Measurements from ENCODE around the gene FOSL1. TPM values are rescaled to one million over a fixed set of nuclear protein-coding genes. Genes with fewer than 3 reads are reported as not detected.

Gene FOSL1
- polyA plus RNA-seq, 1 donor (not counting 4 experiments of a cell fraction or from before 2014, with no cell fraction given) = 21.8 TPM

DNA sequence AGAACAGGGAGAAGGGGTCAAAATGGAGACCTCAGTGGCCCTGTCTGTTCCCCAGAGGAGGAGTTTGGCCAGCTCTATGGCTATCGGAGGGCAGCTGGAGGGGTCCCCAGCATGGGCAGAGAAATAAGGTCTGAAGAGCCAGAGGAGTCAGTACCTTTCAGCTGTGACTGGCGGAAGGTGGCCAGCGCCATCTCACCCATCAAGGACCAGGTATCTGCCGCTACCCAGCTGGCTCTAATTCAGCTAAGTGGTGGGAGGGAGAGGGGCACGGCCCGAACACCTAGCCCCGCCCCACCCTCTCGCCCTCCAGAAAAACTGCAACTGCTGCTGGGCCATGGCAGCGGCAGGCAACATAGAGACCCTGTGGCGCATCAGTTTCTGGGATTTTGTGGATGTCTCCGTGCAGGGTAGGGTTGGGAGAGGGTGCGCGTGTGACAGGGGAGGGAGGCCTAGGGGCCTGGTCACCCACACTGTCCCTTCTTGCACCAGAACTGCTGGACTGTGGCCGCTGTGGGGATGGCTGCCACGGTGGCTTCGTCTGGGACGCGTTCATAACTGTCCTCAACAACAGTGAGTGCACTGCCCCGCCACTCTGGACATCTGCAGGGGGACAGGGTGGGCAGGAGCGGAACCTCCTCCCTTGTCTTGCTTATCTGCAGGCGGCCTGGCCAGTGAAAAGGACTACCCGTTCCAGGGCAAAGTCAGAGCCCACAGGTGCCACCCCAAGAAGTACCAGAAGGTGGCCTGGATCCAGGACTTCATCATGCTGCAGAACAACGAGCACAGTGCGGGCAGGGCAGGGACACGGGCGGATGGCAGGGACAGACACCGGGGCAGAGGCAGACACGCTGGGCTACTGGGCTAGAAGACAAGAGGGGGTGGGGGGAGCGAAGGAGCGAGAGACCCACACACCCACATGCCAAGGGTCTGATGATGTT, 17.8 kb downstream of the FOSL1 start:
- Histone ChIP-seq H3K4me3 (ENCODE audit: control insufficient read depth in 2 of 3, extremely low read depth in 1 of 3, insufficient read depth in 2 of 3, low read depth in 1 of 3, low read length in 3 of 3) (no peak overlapping the region), H3K27me3 (ENCODE audit: control insufficient read depth, extremely low read depth, insufficient read depth, low read length) (no peaks in the 10 kb centered on the region), H3K27ac (ENCODE audit: control insufficient read depth, insufficient read depth, low read length) (no peak overlapping the region), H3K4me2 (ENCODE audit: control insufficient read depth, extremely low read depth, insufficient read depth, low read depth, low read length) (no peak overlapping the region), H4K20me1 (ENCODE audit: control insufficient read depth, extremely low read depth, insufficient read depth, low read length) (no peaks in the 10 kb centered on the region), H3K9ac (ENCODE audit: control insufficient read depth, extremely low read depth, insufficient read depth, low read length) (no peak overlapping the region), H3K9me1 (ENCODE audit: control insufficient read depth, extremely low read depth, insufficient read depth, low read length) (no peaks in the 10 kb centered on the region), H3K79me2 (ENCODE audit: control insufficient read depth, insufficient read depth, low read length) (peaks cover 11% of the 10 kb centered on the region), H3K36me3 (ENCODE audit: control insufficient read depth in 2 of 2, extremely low read depth in 1 of 2, insufficient read depth in 2 of 2, low read length in 2 of 2) (peaks cover 31 to 46% of the 10 kb centered on the region in 2 experiments), H3K9me3 (ENCODE audit: control insufficient read depth, low read depth, low read length) (no peaks in the 10 kb centered on the region), H3K4me1 (ENCODE audit: control insufficient read depth, extremely low read depth, insufficient read depth, low read length) (peaks cover 8% of the 10 kb centered on the region), H2AFZ (ENCODE audit: control insufficient read depth, low read length) (no peak overlapping the region)
- no peak for TF ChIP-seq EZH2 (IDR thresholded peaks at IDR 0.05; ENCODE audit: low read length)
- TF ChIP-seq, protein P1, sequence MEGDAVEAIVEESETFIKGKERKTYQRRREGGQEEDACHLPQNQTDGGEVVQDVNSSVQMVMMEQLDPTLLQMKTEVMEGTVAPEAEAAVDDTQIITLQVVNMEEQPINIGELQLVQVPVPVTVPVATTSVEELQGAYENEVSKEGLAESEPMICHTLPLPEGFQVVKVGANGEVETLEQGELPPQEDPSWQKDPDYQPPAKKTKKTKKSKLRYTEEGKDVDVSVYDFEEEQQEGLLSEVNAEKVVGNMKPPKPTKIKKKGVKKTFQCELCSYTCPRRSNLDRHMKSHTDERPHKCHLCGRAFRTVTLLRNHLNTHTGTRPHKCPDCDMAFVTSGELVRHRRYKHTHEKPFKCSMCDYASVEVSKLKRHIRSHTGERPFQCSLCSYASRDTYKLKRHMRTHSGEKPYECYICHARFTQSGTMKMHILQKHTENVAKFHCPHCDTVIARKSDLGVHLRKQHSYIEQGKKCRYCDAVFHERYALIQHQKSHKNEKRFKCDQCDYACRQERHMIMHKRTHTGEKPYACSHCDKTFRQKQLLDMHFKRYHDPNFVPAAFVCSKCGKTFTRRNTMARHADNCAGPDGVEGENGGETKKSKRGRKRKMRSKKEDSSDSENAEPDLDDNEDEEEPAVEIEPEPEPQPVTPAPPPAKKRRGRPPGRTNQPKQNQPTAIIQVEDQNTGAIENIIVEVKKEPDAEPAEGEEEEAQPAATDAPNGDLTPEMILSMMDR (optimal IDR thresholded peaks at IDR 0.05 in 1 of 3, IDR thresholded peaks at IDR 0.05 in 1 of 3, conservative IDR thresholded peaks at IDR 0.05 in 1 of 3; ENCODE audit: extremely low read depth in 1 of 3, insufficient read depth in 2 of 3, low read length in 3 of 3) = no peak
- DNase-seq (ENCODE audit: low read depth, low spot score) (no peak), FAIRE-seq (no peak)
- dilution Hi-C loops (cut with MboI; ENCODE audit: extremely low pct_ligation_motif_present, low sequenced_read_pairs) = no loop called here

DNA sequence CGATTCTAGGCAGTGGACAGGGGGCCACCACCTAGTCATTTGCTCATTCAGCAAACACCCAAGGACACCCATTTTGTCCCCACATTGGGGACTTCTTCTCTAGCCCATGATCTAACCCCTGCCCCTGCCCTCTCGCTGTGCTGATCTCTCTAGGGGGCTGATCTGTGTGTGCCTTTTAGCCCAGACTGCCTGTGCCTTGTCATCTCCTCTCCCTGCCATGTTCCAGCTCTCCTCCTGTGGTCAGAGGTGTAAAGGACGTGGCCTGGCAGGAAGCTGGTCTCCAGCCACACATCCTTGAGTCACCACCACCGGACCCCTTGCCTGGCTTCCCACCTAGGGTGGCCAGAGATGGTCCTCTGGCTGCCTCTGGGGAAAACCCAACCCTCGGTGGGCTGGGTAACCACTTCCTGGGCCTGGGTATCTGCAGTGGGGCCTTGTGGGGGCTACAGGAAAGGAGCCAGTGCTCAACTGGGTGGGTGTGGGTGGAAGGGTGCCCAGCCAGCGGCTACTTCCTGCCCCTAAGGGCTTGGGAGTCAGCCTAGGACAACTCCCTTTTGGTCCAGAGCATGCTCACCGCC, 19.3 kb downstream of the FOSL1 start:
- Histone ChIP-seq H3K9me1 (ENCODE audit: control insufficient read depth, extremely low read depth, insufficient read depth, low read length) (no peaks in the 10 kb centered on the region), H3K9me3 (ENCODE audit: control insufficient read depth, low read depth, low read length) (no peaks in the 10 kb centered on the region), H3K27ac (ENCODE audit: control insufficient read depth, insufficient read depth, low read length) (no peak overlapping the region), H3K36me3 (ENCODE audit: control insufficient read depth in 2 of 2, extremely low read depth in 1 of 2, insufficient read depth in 2 of 2, low read length in 2 of 2) (peaks cover 24 to 38% of the 10 kb centered on the region in 2 experiments), H3K9ac (ENCODE audit: control insufficient read depth, extremely low read depth, insufficient read depth, low read length) (no peak overlapping the region), H3K27me3 (ENCODE audit: control insufficient read depth, extremely low read depth, insufficient read depth, low read length) (no peaks in the 10 kb centered on the region), H3K79me2 (ENCODE audit: control insufficient read depth, insufficient read depth, low read length) (no peaks in the 10 kb centered on the region), H3K4me2 (ENCODE audit: control insufficient read depth, extremely low read depth, insufficient read depth, low read depth, low read length) (no peak overlapping the region), H3K4me1 (ENCODE audit: control insufficient read depth, extremely low read depth, insufficient read depth, low read length) (no peaks in the 10 kb centered on the region), H2AFZ (ENCODE audit: control insufficient read depth, low read length) (no peak overlapping the region), H4K20me1 (ENCODE audit: control insufficient read depth, extremely low read depth, insufficient read depth, low read length) (no peaks in the 10 kb centered on the region), H3K4me3 (ENCODE audit: control insufficient read depth in 2 of 3, extremely low read depth in 1 of 3, insufficient read depth in 2 of 3, low read depth in 1 of 3, low read length in 3 of 3) (no peak overlapping the region)
- FAIRE-seq = no peak
- no peak for DNase-seq (ENCODE audit: low read depth, low spot score)
- dilution Hi-C loops (cut with MboI; ENCODE audit: extremely low pct_ligation_motif_present, low sequenced_read_pairs) = no loop called here
- TF ChIP-seq EZH2 (IDR thresholded peaks at IDR 0.05; ENCODE audit: low read length) = no peak
- TF ChIP-seq, protein P1 (optimal IDR thresholded peaks at IDR 0.05 in 1 of 3, IDR thresholded peaks at IDR 0.05 in 1 of 3, conservative IDR thresholded peaks at IDR 0.05 in 1 of 3; ENCODE audit: extremely low read depth in 1 of 3, insufficient read depth in 2 of 3, low read length in 3 of 3) = no peak

Measured in keratinocyte (primary cell).